Measurements from ENCODE around the gene SLC9A1. TPM values are rescaled to one million over a fixed set of nuclear protein-coding genes. Genes with fewer than 3 reads are reported as not detected.

Gene SLC9A1
- total RNA-seq = 17.3 and 40.3 TPM in 2 replicates

DNA sequence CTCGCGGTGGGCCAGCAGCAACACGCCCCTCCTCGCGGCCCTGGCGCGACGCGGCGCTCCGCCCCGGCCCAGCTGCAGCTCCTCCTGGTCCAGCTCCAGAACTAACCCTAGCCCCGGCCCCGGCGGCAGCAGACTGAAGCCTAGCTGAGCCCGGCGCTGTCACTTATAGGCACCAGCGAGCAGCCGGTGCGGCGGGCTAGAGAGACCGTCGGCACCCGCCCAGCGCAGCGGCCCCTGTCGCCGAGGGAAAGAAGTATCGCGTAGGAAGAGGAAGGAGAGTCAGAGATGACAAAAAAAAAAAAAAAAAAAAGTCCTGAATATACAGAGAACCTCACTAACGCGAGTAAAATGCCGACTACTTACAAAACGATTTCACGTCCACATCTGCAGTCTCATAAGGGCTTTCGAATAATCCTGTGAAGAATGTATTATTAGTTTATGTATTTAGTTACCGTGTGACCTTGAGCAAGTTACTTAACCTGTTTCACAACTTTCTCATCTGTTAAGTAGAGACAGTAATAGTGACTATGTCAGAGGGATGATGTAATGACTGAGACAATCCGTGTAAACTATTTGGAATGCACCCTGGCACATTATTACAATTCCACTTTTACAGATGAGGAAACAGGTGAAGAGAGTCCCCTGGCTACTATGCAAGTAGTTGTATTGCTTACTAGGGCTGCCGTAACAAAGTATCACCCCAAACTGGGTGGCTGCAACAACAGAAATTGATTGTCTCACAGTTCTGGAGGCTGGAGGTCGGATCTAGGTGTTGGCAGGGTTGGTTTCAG lies at the start of gene SLC9A1:
SLC9A1 (minus strand) TSS at position 135 of the 791 bp plus-strand sequence. CDS start 791 bp downstream, outside the sequence.

Other genes with a start within 250 kb of the SLC9A1 start
- not detected in 2 replicates for gene NR0B2, start 241.2 kb downstream of the SLC9A1 start, total RNA-seq
- 36.6 and 89.3 TPM in 2 replicates for gene NUDC, start 233.4 kb downstream of the SLC9A1 start, total RNA-seq
- 1.6 and 3.4 TPM in 2 replicates for gene KDF1, start 194.7 kb downstream of the SLC9A1 start, total RNA-seq
- gene TRNP1, start 161.4 kb downstream of the SLC9A1 start, total RNA-seq = 56.5 and 56.7 TPM in 2 replicates
- 6.5 and 16.1 TPM in 2 replicates for gene TENT5B, start 142.3 kb downstream of the SLC9A1 start, total RNA-seq
- gene WDTC1, start 79.5 kb upstream of the SLC9A1 start, total RNA-seq = 19.4 and 33.7 TPM in 2 replicates
- gene TMEM222, start 167.0 kb upstream of the SLC9A1 start, total RNA-seq = 35.0 and 43.0 TPM in 2 replicates
- gene SYTL1, start 186.9 kb upstream of the SLC9A1 start, total RNA-seq = 20.2 and 55.0 TPM in 2 replicates
- 14.7 and 24.1 TPM in 2 replicates for gene MAP3K6, start 211.8 kb upstream of the SLC9A1 start, total RNA-seq
- not detected in 2 replicates for gene FCN3, start 219.7 kb upstream of the SLC9A1 start, total RNA-seq
- 0.13 TPM in 1 of 2 replicates, not detected in the other for gene CD164L2, start 228.2 kb upstream of the SLC9A1 start, total RNA-seq
- 1.6 and 2.4 TPM in 2 replicates for gene GPR3, start 237.5 kb upstream of the SLC9A1 start, total RNA-seq

All from mesangial cell (primary cell).